Dendritic cell treated with granulocyte-macrophage colony-stimulating factor and Interleukin-4, amounts not matched to agents 40 ng/mL and 50 ng/mL, for 4 days (primary cell): ENCODE measurements around the gene FAM78A.
A peak's percentile ranks its signal among the peaks of the same experiment; 100 is the strongest.

Experiments used
- H3K27ac Mint-ChIP-seq: one replicate; pipeline ENCODE4 v1.8.0; 2022; ENCODE audit warnings: mild to moderate bottlenecking, mixed read lengths
- H3K27me3 Mint-ChIP-seq: one replicate; pipeline ENCODE4 v1.8.0; 2022; ENCODE audit warnings: mild to moderate bottlenecking, mixed read lengths
- H3K36me3 Mint-ChIP-seq: one replicate; pipeline ENCODE4 v1.8.0; 2022; ENCODE audit warnings: low read depth, mixed read lengths
- H3K4me1 Mint-ChIP-seq: one replicate; pipeline ENCODE4 v1.8.0; 2022; ENCODE audit warnings: low read depth, mixed read lengths
- H3K4me3 Mint-ChIP-seq: one replicate; pipeline ENCODE4 v1.8.0; 2022; ENCODE audit warnings: mild to moderate bottlenecking, moderate library complexity, mixed read lengths
- H3K9me3 Mint-ChIP-seq: one replicate; pipeline ENCODE4 v1.8.0; 2022; ENCODE audit warnings: mixed read lengths
- intact Hi-C: fragments of 100-400 bp; cut with micrococcal nuclease; formaldehyde crosslinking; loops from one replicate; pipeline ENCODE4 v1.15.0; 2022

The FAM78A gene, protein sequence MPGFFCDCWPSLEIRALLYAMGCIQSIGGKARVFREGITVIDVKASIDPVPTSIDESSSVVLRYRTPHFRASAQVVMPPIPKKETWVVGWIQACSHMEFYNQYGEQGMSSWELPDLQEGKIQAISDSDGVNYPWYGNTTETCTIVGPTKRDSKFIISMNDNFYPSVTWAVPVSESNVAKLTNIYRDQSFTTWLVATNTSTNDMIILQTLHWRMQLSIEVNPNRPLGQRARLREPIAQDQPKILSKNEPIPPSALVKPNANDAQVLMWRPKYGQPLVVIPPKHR

DNA sequence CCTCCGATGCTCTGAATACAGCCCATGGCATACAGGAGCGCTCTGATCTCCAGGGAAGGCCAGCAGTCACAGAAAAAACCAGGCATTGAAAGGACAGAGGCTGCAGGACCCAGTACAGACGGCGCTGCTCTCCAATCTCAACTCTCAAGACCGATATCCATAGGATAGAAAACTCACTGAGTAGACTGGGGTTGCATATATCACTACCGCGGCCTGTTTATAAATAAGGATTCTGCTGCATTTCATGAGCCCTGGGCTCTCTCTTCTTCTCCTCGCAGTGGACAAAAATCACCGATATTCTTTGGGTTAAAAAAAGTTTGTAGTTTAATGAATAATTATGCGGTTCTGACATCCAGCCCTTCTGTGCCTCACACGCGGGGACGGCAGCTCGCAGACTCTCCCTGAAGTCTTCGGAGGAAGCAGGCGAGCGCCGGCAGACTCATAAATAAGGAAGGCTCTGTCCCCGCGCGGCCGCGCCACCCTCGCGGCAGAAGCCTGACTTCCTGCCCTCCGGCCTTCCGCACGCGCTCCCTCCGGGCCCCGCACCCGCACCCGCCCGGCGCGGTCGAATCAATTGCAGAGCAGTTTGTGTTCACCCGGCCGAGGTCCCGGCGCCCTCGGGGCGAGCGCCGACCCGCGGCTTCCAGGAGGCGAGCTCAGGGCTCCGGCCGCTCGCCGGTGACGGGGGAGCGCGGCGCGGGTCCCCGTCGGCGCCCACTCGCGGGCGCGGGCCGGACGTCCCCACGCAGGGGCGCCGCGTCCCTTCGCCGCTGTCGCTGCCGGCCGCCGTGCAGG, at the start of gene FAM78A:
FAM78A (minus strand) TSS at position 417 of the 795 bp plus-strand sequence; CDS start at position 86, 331 bp downstream.
- intact Hi-C loops, result loop anchor here (2.0 to 10.0 kb wide), 3 partner anchors 19 to 91 kb away; no protein-coding TSS in a partner anchor
- Mint-ChIP-seq H3K9me3 (no peaks in the 10 kb centered on the region), H3K4me1 (peaks cover 55% of the 10 kb centered on the region), H3K36me3 (peaks cover 53% of the 10 kb centered on the region), H3K27ac (peak within 1 kb of the TSS; percentile 93), H3K4me3 (peak within 1 kb of the TSS; percentile 99), H3K27me3 (peaks cover 11% of the 10 kb centered on the region)

DNA sequence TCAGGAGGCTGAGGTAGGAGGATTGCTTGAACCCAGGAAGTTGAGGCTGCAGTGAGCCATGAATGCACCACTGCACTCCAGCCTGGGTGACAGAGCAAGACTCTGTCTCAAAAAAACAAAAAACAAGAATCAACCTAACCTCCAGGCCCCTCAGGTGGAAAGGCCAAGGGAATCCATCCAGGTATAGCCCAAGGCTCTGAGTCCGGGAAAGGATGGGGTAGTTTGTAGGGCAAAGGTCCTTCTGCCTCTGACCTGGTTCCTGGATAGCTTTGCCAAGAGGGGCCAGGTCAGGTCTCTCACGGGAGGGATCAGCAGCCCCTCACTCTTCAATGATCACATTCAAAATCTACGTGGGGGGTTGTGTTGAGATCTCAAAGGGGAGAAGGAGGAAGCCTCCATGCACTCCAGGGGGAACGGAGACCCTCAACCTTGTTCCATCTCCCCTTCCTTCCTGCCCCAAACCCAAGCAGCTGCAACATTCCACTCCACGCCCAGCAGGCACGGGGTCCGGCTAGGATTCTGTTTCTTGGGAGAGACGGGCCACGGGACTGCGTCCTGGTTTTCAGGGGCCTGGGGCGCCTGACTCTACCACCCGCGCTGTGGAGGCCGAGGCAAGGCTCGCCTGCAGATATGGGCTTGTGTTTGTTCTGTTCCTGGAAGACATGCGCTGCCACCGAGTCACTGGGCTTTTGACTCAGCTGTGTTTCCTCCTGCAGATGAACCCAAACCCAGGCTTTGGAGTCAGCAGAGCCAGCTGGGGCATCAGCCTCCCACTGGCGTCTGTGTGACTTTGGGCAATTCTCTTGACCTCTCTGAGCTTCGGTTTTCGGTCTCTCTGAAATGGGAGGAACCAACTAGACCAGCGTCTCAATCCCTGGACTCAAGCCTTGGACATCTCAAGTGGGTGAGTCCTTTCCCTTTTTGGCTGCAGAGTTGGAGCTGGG, 48.7 kb upstream of the FAM78A start:
- Mint-ChIP-seq H3K36me3 (no peaks in the 10 kb centered on the region), H3K9me3 (no peaks in the 10 kb centered on the region), H3K27me3 (peaks cover 1% of the 10 kb centered on the region), H3K4me1 (no peaks in the 10 kb centered on the region), H3K27ac (no peak overlapping the region), H3K4me3 (no peak overlapping the region)
- intact Hi-C loops, result no loop called here

DNA sequence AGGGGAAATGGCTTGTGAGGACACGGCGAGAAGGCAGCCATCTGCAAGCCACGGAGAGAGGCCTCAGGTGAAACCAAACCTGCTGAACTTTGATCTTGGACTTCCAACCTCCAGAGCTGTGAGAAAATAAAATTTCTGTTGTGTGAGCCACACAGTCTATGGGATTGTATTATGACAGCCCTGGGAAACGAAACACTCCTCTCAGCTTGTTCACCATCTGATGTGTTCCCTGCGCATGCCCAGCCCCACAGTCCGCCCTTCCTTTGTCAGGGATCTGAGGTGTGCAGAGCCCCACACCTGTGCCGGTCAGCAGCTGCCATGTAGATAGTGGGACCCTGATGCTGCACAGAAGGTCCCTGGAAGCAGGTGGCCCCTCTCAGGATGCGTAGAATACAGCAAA, 47.3 kb upstream of the FAM78A start:
- no peak overlapping the region for H3K4me3 Mint-ChIP-seq
- H3K27ac Mint-ChIP-seq, result no peak overlapping the region
- H3K36me3 Mint-ChIP-seq, result no peaks in the 10 kb centered on the region
- H3K27me3 Mint-ChIP-seq, result peaks cover 1% of the 10 kb centered on the region
- no peaks in the 10 kb centered on the region for H3K4me1 Mint-ChIP-seq
- intact Hi-C loops, result no loop called here
- no peaks in the 10 kb centered on the region for H3K9me3 Mint-ChIP-seq

DNA sequence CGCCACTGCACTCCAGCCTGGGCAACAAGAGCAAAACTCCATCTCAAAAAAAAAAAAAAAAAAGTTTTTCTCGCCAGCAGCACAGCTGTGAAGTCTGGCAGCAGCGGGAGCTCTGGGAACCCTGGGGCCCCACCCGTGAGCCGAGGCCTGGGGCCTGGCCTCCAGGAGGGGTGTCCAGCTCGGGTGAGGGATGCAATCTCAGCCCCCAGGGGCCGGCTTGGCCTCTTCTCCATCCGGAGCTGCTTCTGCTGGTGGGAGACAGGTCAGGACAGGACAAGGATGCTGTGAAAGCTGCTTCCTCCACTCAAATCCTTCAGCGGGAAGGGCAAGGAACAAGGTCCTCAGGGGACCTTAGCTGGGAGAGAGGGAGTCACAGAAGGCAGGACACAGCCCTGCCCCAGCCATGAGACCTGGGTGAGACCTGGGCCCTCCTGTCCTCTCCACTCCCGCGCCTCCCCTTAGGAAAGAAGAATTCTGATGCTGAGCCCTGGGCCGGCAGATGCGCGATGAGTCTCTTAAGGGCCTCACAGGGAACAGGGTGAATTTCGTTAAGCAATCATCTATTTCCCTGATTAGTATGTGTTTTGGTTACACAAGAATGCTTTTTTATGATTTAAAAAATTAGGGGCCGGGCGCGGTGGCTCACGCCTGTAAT, 43.8 kb upstream of the FAM78A start:
- Mint-ChIP-seq H3K4me1 (no peaks in the 10 kb centered on the region), H3K27ac (no peak overlapping the region), H3K4me3 (no peak overlapping the region), H3K27me3 (no peaks in the 10 kb centered on the region), H3K9me3 (no peaks in the 10 kb centered on the region), H3K36me3 (no peaks in the 10 kb centered on the region)
- intact Hi-C loops, result no loop called here

DNA sequence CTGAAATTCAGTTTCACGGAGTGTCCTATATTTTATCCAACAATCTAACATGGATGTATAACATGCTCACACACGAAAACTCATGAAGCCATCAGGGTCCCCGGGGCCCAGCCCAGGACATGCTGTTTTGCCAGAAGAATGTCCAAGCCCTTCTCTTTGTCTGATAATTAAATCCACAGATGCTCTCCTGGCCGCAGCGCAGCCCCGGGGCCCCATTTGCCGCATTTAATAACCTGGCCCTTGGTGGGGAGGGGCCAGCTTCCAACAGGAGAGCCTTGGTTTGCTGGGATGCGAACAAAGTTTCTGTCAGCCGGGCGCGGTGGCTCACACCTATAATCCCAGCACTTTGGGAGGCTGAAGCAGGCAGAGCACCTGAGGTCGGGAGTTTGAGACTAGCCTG, 43.2 kb upstream of the FAM78A start:
- Mint-ChIP-seq H3K9me3 (no peaks in the 10 kb centered on the region), H3K27me3 (no peaks in the 10 kb centered on the region), H3K4me3 (no peak overlapping the region), H3K4me1 (no peaks in the 10 kb centered on the region), H3K36me3 (no peaks in the 10 kb centered on the region), H3K27ac (no peak overlapping the region)
- intact Hi-C loops, result no loop called here

DNA sequence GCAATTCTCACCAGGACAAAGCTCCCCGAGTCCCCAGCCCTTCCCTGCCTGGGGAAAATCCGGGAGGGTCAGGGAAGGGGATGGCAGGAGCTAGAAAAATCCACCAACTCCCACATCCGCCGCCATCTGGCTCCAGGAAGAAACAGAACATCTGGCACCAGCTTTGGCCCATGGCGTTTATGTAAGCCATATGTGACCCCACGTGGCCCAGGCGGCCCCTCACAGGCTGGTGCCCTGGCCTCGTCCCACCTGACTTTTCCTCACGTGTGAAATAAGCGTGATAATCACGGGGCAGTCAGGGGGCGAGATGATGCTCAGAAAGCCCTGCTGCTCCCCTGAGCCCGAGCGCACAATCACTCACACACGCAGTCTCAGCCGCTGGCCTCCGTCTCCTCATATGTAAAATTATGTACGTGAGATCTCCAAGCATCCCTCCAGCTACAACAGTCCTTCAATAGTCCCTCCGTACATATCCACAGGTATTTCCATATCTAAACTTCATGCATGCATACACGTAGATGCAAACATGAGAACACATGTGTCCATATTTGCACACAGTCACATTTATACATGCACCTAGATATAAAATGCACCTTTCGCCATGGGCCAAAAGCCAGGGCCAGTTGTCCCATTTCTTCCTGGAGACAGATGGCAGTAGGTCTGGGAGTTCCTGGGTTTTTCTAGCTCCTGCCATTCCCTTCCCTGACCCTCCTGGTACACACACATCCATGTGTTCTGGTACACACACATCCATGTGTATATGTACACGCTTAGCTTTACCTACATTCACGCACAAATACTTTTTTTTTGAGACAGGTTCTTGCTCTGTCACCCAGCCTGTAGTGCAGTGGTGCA, 42.1 kb upstream of the FAM78A start:
- H3K36me3 Mint-ChIP-seq, result no peaks in the 10 kb centered on the region
- intact Hi-C loops, result no loop called here
- H3K27me3 Mint-ChIP-seq, result no peaks in the 10 kb centered on the region
- no peaks in the 10 kb centered on the region for H3K4me1 Mint-ChIP-seq
- no peak overlapping the region for H3K4me3 Mint-ChIP-seq
- H3K27ac Mint-ChIP-seq, result no peak overlapping the region
- no peaks in the 10 kb centered on the region for H3K9me3 Mint-ChIP-seq

DNA sequence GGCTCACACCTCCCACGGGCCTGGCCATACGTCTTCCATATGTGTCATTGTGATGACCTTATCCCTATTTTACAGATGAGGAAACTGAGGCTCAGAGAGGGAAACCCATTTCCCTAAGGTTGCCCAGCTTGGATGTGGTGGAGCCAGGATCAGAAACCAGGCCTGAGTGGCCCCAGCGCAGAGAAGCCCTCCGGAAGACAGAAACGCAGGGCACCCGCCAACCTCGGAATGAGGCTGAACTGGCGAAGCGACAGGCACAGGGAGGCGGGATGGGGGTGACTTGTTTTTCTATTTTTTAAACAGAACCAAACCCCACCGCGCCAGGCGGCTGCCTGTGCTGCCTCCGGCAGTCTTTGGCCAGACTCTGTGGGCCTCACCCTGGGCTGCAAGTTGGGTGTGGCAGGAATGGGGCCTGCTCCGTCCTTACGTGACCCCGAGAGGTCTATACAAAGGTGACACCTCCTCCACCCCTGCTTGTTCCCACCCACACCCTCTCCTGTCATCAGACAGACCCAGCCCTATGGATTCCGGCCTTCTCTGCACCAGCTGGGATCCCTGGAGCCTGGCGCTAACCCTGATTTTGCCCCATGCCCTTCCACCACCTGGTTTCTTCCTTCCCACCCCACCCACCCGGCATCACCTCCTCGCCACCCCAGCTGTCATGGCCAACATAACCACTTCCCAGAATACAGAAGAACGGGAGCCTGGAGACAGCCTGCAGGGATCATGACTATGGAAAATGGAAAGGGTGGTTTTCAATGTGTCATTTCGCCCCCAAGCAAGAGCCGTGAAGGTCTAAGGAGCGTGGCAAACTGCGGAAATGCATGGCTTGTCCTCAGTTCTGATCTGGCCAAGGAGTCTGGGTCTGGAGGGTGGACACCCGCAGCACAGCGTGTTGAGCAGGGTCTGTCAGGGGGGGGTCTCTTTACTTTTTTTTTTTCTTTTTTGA, 36.8 kb upstream of the FAM78A start:
- Mint-ChIP-seq H3K27ac (no peak overlapping the region), H3K27me3 (peaks cover 16% of the 10 kb centered on the region), H3K9me3 (no peaks in the 10 kb centered on the region), H3K36me3 (no peaks in the 10 kb centered on the region), H3K4me3 (no peak overlapping the region), H3K4me1 (peaks cover 10% of the 10 kb centered on the region)
- intact Hi-C loops, result no loop called here

DNA sequence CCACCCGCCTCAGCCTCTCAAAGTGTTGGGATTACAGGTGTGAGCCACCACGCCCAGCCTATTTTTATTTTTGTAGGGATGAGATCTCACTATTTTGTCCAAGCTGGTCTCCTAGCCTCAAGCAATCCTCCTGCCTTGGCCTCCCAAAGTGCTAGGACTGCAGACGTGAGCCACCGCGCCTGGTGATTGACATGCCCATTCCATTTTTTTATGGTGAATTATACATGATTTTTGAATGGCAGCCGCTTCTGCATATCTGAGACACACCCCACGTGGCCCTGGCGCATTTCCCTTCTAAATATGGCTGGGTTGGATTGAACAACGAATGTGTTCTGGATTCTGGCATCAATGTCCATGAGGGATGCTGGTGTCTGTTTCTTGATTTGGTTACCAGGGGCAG, 35.9 kb upstream of the FAM78A start:
- H3K4me3 Mint-ChIP-seq, result no peak overlapping the region
- peaks cover 16% of the 10 kb centered on the region for H3K27me3 Mint-ChIP-seq
- no peaks in the 10 kb centered on the region for H3K9me3 Mint-ChIP-seq
- H3K4me1 Mint-ChIP-seq, result peaks cover 10% of the 10 kb centered on the region
- H3K36me3 Mint-ChIP-seq, result no peaks in the 10 kb centered on the region
- no peak overlapping the region for H3K27ac Mint-ChIP-seq
- intact Hi-C loops, result no loop called here

DNA sequence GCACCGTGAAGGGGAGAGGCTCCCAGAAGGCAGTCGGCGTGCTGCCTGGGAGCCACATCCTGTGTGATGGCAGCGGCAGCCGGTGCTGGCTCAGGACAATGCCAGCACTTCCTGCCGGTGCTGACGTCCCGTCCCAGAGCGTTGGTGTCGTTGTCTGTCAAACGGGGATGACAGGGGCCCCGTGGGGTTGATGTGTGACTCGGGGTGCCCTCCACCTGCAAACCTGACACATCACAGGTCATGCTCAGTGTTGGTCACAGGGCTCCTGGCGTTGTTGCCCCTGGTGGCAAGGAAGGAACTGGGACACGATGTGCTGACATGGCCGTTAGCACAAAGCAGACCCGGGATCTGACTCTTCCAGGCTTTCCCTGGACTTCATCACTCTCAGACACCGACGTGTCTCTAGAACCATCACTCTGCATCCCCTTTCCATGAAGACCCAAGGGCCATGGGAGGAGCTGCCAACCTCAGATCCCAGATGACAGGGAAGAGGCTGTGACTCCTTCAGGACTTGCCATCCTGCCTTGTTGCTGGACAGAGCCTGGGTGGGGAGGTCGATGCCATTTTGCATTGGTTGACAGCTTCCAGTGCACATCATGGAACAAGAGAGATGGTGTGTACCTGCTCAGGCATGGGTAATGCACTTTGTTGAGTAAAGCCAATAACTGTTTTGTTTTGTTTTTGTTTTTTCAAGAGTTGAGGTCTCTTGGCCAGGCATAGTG, 34.7 kb upstream of the FAM78A start:
- H3K9me3 Mint-ChIP-seq, result no peaks in the 10 kb centered on the region
- peaks cover 10% of the 10 kb centered on the region for H3K4me1 Mint-ChIP-seq
- intact Hi-C loops, result no loop called here
- H3K36me3 Mint-ChIP-seq, result no peaks in the 10 kb centered on the region
- no peak overlapping the region for H3K27ac Mint-ChIP-seq
- H3K27me3 Mint-ChIP-seq, result peaks cover 19% of the 10 kb centered on the region
- H3K4me3 Mint-ChIP-seq, result peak overlapping the region; percentile 41

DNA sequence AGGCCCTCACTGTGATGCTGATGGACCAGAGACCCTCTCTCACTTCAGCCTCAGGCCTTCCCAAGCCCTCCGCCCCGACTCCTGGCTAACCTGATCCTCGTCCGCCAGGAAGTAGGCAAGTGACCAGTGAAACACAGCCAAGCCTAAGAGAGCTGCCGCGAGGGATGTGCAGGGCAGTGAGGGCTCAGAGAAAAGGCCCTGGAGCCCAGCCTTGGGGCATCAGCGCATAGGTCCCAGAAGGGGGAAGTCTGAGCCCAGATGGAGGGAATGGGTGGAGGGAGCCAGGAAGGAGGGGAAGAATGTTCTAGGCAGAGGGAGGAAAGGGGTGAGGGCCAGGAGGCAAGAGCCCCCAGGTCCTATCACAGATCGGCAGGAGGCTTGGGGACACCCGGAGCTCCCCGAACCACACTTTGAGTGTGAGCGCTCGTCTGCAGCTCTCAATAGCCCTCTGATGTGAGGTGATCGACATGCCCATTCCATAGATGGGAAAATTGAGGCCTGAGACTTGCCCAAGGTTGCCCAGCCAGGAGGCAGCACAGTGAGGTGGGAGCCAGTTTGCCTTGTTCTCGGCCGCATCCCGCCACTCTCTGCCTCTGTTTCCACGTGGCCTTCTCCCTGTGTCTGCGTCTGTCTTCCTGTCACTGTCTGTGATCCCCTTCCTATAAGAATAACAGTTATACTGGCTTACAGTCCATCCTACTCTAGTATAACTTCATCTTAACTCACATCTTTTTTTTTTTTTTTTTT, 33.4 kb upstream of the FAM78A start:
- peaks cover 10% of the 10 kb centered on the region for H3K4me1 Mint-ChIP-seq
- no peak overlapping the region for H3K27ac Mint-ChIP-seq
- peaks cover 19% of the 10 kb centered on the region for H3K27me3 Mint-ChIP-seq
- H3K36me3 Mint-ChIP-seq, result no peaks in the 10 kb centered on the region
- intact Hi-C loops, result no loop called here
- no peaks in the 10 kb centered on the region for H3K9me3 Mint-ChIP-seq
- H3K4me3 Mint-ChIP-seq, result no peak overlapping the region

DNA sequence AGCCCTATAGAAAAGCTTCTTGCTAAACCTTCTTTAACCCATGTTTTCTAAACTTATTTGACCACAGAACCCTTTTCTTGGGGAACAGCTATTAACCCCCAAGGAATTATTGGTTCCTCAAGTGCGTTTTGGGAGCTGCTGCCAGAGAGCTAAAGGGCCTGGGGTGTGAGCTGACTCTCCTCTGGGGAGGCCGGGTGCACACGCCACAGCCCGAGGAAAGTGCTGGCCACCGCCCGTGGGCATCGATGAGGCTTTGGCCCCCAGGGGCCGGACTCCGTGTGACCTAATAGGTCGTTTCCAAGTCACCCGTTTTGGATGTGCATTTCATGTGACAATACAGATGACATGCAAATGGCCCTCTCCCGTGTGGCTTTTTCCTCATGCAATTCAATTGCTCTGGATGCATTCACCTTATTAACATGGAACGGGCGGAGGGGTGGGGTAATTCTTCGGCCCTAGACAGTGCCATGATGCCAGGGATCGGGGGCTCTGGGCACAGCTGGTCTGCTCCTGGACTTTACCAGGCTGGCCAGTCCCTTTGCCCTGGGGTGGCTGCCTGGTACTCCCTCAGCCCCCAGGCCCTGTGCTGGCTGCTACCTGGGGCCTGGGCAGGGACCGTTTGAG, 32.7 kb upstream of the FAM78A start:
- H3K4me1 Mint-ChIP-seq, result peaks cover 10% of the 10 kb centered on the region
- H3K9me3 Mint-ChIP-seq, result no peaks in the 10 kb centered on the region
- H3K36me3 Mint-ChIP-seq, result no peaks in the 10 kb centered on the region
- intact Hi-C loops, result no loop called here
- H3K27ac Mint-ChIP-seq, result no peak overlapping the region
- no peak overlapping the region for H3K4me3 Mint-ChIP-seq
- peaks cover 19% of the 10 kb centered on the region for H3K27me3 Mint-ChIP-seq
